Measurements from ENCODE around the gene PODN. TPM values are rescaled to one million over a fixed set of nuclear protein-coding genes. Genes with fewer than 3 reads are reported as not detected.

The PODN gene
- total RNA-seq, 6 experiments from 2014 or later = 9.4 to 12.9 (median 10.8) TPM

- TF ChIP-seq CTCF (IDR thresholded peaks at IDR 0.05) = no peak
- no peaks in the 10 kb centered on the region for H3K9me3 Mint-ChIP-seq
- H3K36me3 Mint-ChIP-seq (ENCODE audit: low read depth) = peaks cover 1% of the 10 kb centered on the region; the same call in 1 of the 2 replicates
- H3K27me3 Mint-ChIP-seq (ENCODE audit: insufficient read depth) = peaks cover 2% of the 10 kb centered on the region; the same call in 1 of the 2 replicates
- no peak overlapping the region for H3K27ac Mint-ChIP-seq
- DNase-seq = no peak
- H3K4me1 Mint-ChIP-seq (ENCODE audit: low read depth) = peaks cover 23% of the 10 kb centered on the region
- no peak overlapping the region for H3K4me3 Mint-ChIP-seq
Observed at GRCh38 chr1:53020588-53020987, 41.4 kb upstream of the PODN start.

DNA sequence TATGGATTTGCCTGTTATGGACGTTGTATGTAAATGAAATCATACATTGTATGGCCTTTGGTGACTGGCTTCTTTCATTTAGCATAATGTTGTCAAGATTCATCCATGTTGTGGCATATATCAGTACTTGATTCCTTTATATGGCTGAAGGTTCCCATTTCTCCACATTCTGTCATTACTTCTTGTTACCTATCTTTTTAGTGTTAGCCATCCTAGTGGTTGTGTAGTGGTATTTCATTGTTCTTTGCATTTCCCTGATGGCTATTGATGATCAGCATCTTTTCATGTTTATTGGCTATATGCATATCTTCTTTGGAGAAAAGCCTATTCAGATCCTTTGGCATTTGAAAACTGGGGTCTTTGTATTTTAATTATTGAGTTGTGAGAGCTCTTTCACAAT is 39.8 kb upstream of the PODN start:
- Mint-ChIP-seq H3K9me3 (no peaks in the 10 kb centered on the region), H3K27me3 (ENCODE audit: insufficient read depth) (no peaks in the 10 kb centered on the region), H3K4me3 (no peak overlapping the region), H3K27ac (no peak overlapping the region), H3K36me3 (ENCODE audit: low read depth) (no peaks in the 10 kb centered on the region; the same call in 1 of the 2 replicates), H3K4me1 (ENCODE audit: low read depth) (peaks cover 7% of the 10 kb centered on the region)
- no peak for DNase-seq
- TF ChIP-seq CTCF (IDR thresholded peaks at IDR 0.05) = peak; percentile 37

DNA sequence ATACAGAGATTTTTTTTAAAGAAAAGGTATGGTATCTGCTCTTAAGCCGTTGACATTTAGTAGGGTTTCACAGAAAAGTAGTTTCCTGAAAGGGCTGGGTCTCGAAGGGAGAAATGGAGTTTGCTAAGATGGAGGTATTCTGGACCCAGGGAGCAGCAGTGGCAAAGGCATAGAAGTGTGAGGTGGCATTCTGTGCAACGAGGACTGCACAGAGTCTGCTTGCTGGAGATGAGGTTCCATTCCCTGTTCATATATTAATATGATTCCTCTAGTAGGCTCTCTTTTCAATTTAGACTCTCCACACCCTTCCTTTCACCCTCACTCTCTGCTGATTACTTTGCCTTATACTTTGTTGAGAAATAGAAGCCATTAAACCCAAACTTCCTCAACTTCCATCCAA is 38.5 kb upstream of the PODN start:
- no peak for DNase-seq
- H3K4me3 Mint-ChIP-seq = no peak overlapping the region
- no peak for TF ChIP-seq CTCF (IDR thresholded peaks at IDR 0.05)
- no peaks in the 10 kb centered on the region for H3K9me3 Mint-ChIP-seq
- H3K27me3 Mint-ChIP-seq (ENCODE audit: insufficient read depth) = no peaks in the 10 kb centered on the region
- H3K4me1 Mint-ChIP-seq (ENCODE audit: low read depth) = 0 out of 2 replicates have a peak, but pooled peaks cover 4% of the 10 kb centered on the region
- no peaks in the 10 kb centered on the region; the same call in 1 of the 2 replicates for H3K36me3 Mint-ChIP-seq (ENCODE audit: low read depth)
- H3K27ac Mint-ChIP-seq = no peak overlapping the region

DNA sequence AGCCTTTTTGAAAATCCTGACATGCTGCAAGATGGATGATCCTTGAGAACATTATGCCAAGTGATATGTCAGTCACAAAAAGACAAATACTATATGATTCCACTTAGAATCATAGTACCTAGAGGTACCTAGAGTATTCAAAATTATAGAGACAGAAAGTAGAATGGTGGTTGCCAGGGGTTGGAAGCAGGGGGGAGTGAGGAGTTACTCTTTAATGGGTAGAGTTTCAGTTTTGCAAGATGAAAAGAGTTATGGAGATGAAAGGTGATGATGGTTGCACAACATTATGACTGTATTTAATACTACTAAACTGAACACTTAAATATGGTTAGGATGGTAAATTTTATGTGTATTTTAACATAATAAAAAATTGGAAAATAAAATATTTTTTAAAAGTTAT is 37.9 kb upstream of the PODN start:
- DNase-seq = no peak
- Mint-ChIP-seq H3K4me3 (no peak overlapping the region), H3K27me3 (ENCODE audit: insufficient read depth) (no peaks in the 10 kb centered on the region), H3K4me1 (ENCODE audit: low read depth) (0 out of 2 replicates have a peak, but pooled peaks cover 4% of the 10 kb centered on the region), H3K9me3 (no peaks in the 10 kb centered on the region), H3K27ac (no peak overlapping the region), H3K36me3 (ENCODE audit: low read depth) (no peaks in the 10 kb centered on the region)
- TF ChIP-seq CTCF (IDR thresholded peaks at IDR 0.05) = no peak

- Mint-ChIP-seq H3K4me1 (ENCODE audit: low read depth) (no peaks in the 10 kb centered on the region), H3K9me3 (no peaks in the 10 kb centered on the region), H3K36me3 (ENCODE audit: low read depth) (no peaks in the 10 kb centered on the region; the same call in 1 of the 2 replicates), H3K27ac (no peak overlapping the region), H3K27me3 (ENCODE audit: insufficient read depth) (no peaks in the 10 kb centered on the region), H3K4me3 (no peak overlapping the region)
- DNase-seq = peak; percentile 68
- TF ChIP-seq CTCF (IDR thresholded peaks at IDR 0.05) = no peak
Observed at GRCh38 chr1:53025034-53025768, 36.8 kb upstream of the PODN start.
